Lung (tissue), 12 donors: ENCODE measurements around the gene FZR1. TPM values are rescaled to one million over a fixed set of nuclear protein-coding genes. Genes with fewer than 3 reads are reported as not detected.

ENCODE experiments used
- ATAC-seq: fragments of 200-7000 bp; cut with Tn5 transposase; one replicate; pipeline ENCODE4 v1.9.1; 2020; ENCODE audit warnings: moderate number of reproducible peaks; ENCODE audit not compliant: insufficient read depth, low FRiP score
- DNase-seq, 3 donors: peaks; one replicate each; pipeline ENCODE4 v3.0.0-alpha.2; 2013 to 2017
- H3K27ac ChIP-seq, 2 donors: one replicate each; pipeline ENCODE4 v1.5.1; 2013; ENCODE audit warnings: mild to moderate bottlenecking in 2 of 2, moderate library complexity in 2 of 2, control low read depth in 1 of 2, inconsistent platforms in 1 of 2, low read depth in 1 of 2, low read length in 1 of 2
- H3K27me3 ChIP-seq, 3 donors: one replicate each; pipeline ENCODE4 v1.5.1; 2013; ENCODE audit warnings: low read length in 2 of 3; ENCODE audit not compliant: control insufficient read depth in 3 of 3, insufficient read depth in 3 of 3
- H3K36me3 ChIP-seq, 4 donors: one replicate each; pipeline ENCODE4 v1.5.1; 2013; ENCODE audit warnings: low read length in 4 of 4, mild to moderate bottlenecking in 1 of 4, moderate library complexity in 1 of 4; ENCODE audit not compliant: control insufficient read depth in 4 of 4, insufficient read depth in 4 of 4
- H3K4me1 ChIP-seq, 5 donors: one replicate each; pipeline ENCODE4 v1.5.1; 2013; ENCODE audit warnings: low read length in 5 of 5, mild to moderate bottlenecking in 2 of 5, moderate library complexity in 1 of 5; ENCODE audit not compliant: control insufficient read depth in 5 of 5, insufficient read depth in 5 of 5
- H3K4me3 ChIP-seq: one replicate; pipeline ENCODE4 v1.5.1; 2013; ENCODE audit warnings: mild to moderate bottlenecking, control low read depth, moderate library complexity
- H3K9ac ChIP-seq, 2 donors: one replicate each; pipeline ENCODE4 v1.5.1; 2013; ENCODE audit warnings: low read length in 2 of 2, control low read depth in 1 of 2; ENCODE audit not compliant: insufficient read depth in 1 of 2
- H3K9me3 ChIP-seq, 4 donors: one replicate each; pipeline ENCODE4 v1.5.1; 2013; ENCODE audit warnings: low read length in 3 of 4, mild to moderate bottlenecking in 1 of 4, moderate library complexity in 1 of 4; ENCODE audit not compliant: control insufficient read depth in 4 of 4, insufficient read depth in 3 of 4
- WGBS, 2 donors: extraction: QIAGEN DNeasy Blood & Tissue Kit; methylation state at CpG; one replicate each; pipeline ENCODE4 v1.1.7; 2013; 5-methylcytosine and 5-hydroxymethylcytosine counted together
- polyA plus RNA-seq, 2 donors: library from polyadenylated mRNA; stranded (reverse); fragments of 200-250 nt; gene quantifications; one replicate each; pipeline ENCODE4 v1.2.1, GENCODE V29; 2013
- total RNA-seq, 2 donors: library from RNA; depleted of rRNA in 1 of 2; stranded (reverse); fragments of >200 nt in 1 of 2; gene quantifications; one replicate each; pipeline ENCODE4 v1.2.1, GENCODE V29; 2014 to 2021
- TF ChIP-seq, protein P1 (sequence below): IDR thresholded peaks from 2 replicates; pipeline ENCODE4 v1.5.1; 2012; ENCODE audit warnings: mild to moderate bottlenecking; ENCODE audit errors: control extremely low read depth, extremely low read depth
- donor health status: control.
- donor health status: control.
- donor health status: Bipolar disorder and iron deficiency.
- donor health status: healthy.
- donor health status: DM: yes; HTN: yes; CAD: no.

The FZR1 gene
- total and polyA plus RNA-seq, 4 donors: 20.0 to 45.8 (median 28.3) TPM

DNA sequence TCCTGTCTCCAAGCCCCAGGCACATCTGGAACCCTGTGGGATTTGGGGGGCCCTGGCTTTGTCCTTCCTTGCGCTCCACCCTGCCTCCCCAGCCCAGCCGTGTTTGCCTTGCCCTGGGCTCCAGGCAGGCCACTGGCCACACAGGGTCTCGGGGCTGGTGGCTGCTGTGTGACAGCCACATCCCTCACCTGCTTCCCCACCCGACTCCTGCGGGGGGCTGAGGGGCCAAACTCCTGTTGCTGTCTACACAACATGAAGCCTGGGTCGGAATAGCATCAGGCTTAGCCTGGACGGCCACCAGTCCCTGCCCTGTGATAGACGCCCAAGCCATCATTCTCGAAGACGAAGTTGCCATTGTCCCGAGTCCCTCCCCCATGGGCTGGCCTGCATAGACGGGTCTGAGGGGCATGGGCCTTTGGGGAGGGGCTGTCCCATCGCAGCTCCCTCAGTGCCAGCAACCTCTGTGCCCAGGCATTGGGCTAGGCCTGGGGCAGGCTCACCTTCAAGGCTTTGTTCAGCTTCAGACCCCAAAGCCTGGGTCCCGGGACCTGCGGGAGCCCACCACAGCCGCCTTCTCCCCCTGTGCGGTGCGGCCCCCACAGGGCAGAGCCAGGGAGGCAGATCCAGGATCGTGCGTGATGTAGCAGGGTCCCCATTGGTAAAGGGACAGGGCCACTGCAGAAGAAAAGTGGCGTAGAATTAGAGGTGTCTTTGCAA, 17.4 kb downstream of the FZR1 start:
- peaks cover 0 to 2% (median 0%) of the 10 kb centered on the region in 5 donors for H3K4me1 ChIP-seq
- H3K4me3 ChIP-seq: no peak overlapping the region
- no peaks in the 10 kb centered on the region for H3K27me3 ChIP-seq
- no peak overlapping the region for H3K27ac ChIP-seq
- ATAC-seq (no peak), DNase-seq (no peak)
- H3K9ac ChIP-seq: no peak overlapping the region
- TF ChIP-seq, protein P1, sequence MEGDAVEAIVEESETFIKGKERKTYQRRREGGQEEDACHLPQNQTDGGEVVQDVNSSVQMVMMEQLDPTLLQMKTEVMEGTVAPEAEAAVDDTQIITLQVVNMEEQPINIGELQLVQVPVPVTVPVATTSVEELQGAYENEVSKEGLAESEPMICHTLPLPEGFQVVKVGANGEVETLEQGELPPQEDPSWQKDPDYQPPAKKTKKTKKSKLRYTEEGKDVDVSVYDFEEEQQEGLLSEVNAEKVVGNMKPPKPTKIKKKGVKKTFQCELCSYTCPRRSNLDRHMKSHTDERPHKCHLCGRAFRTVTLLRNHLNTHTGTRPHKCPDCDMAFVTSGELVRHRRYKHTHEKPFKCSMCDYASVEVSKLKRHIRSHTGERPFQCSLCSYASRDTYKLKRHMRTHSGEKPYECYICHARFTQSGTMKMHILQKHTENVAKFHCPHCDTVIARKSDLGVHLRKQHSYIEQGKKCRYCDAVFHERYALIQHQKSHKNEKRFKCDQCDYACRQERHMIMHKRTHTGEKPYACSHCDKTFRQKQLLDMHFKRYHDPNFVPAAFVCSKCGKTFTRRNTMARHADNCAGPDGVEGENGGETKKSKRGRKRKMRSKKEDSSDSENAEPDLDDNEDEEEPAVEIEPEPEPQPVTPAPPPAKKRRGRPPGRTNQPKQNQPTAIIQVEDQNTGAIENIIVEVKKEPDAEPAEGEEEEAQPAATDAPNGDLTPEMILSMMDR: no peak
- H3K36me3 ChIP-seq: peaks cover 3 to 59% (median 24%) of the 10 kb centered on the region in 4 donors
- 92 to 94% methylated on average over 21 of the region's 21 CpGs for WGBS, 2 donors
- peaks cover 0 to 1% (median 0%) of the 10 kb centered on the region in 4 donors for H3K9me3 ChIP-seq

GRCh38 chr19:3524078-3524842, 18.1 kb downstream of the FZR1 start:
- no peak overlapping the region for H3K27ac ChIP-seq
- no peak overlapping the region for H3K9ac ChIP-seq
- TF ChIP-seq, protein P1: no peak
- H3K4me3 ChIP-seq: no peak overlapping the region
- ATAC-seq (no peak), DNase-seq (no peak)
- H3K9me3 ChIP-seq: peaks cover 0 to 1% (median 0%) of the 10 kb centered on the region in 4 donors
- no peaks in the 10 kb centered on the region for H3K27me3 ChIP-seq
- H3K4me1 ChIP-seq: no peaks in the 10 kb centered on the region
- peaks cover 3 to 59% (median 27%) of the 10 kb centered on the region in 4 donors for H3K36me3 ChIP-seq
- 95% methylated on average over 33 of the region's 33 CpGs for WGBS, 2 donors

- Histone ChIP-seq H3K4me3 (no peak overlapping the region), H3K9ac (no peak overlapping the region), H3K27ac (no peak overlapping the region), H3K36me3 (peaks cover 3 to 54% (median 26%) of the 10 kb centered on the region in 4 donors), H3K4me1 (no peaks in the 10 kb centered on the region), H3K27me3 (no peaks in the 10 kb centered on the region), H3K9me3 (peaks cover 0 to 1% (median 0%) of the 10 kb centered on the region in 4 donors)
- ATAC-seq (no peak), DNase-seq (no peak)
- TF ChIP-seq, protein P1: no peak
- 95 to 96% methylated on average over 20 of the region's 20 CpGs for WGBS, 2 donors
These were observed 18.9 kb downstream of the FZR1 start for GRCh38 chr19:3524904-3525451.
